SIG-M5 treated with dmso at 0.1 percent for 504 hours (cell line): Measurements from ENCODE around the gene WASHC2C.
"Not testable (repeated sequence)": the region's sequence is repeated elsewhere in the genome, so short reads cannot be mapped to it uniquely, and the experiment has no call there.

Experiments
- DNase-seq: peaks from one replicate; lab custom pipeline; 2025; ENCODE audit not compliant: unreplicated experiment; lab: John Stamatoyannopoulos, UW

WASHC2C gene

DNA sequence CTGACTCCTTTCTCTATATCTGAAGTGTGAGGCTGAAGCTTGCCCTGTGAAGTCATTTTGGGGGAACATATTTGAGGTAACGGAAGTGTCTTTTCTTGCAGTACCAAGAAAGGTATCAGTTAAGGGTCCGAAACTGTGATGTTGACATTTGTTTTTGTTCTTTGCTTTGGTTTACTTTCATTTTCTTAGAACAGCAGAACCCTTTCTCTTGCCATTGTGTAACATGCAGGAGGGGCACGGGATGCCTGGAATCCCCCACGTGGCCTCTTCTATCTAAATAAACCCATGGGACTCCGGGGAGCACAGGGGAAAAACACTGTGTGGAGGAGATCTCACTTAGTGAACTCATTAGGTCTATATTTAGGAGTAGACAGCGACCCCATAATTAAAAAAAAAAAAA lies 34.6 kb downstream of the WASHC2C start:
- not testable (repeated sequence) for DNase-seq

DNA sequence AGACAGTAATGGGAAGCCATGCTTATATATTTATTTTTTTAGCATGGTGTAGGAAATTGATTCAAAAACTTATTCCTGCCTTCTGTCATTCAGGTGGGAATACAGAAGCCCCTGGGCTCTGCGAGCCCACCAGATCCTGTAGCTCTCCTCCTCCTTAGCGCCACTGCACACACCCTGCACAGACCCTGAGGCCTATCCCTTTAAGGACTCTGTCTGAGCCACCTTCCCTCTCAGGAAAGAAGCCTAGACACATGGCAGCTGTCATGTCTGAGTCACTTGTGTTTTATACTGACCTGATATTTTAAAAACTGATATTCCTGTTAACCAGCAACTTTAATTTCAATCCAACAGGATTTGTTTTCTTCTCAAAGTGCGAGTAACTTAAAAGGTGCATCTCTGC lies 36.0 kb downstream of the WASHC2C start:
- not testable (repeated sequence) for DNase-seq

DNA sequence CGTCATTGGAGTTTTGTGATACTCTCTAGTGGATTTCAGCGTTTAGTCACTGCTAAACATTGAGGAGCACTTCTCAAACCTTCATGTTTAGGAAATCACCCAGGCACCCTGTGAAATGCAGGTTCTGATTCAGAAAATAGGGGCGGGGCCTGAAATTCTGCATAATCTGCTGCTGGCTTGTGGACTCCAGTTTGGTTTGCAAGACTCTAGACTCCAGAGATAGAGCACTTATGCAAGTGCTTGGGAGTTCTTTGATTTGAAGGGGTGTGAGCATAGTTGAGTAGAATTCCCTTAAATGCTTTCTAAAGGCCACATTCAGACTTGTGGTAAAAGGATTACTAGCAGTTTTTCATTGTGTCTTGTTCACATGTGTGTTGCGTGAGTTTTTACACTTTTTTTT lies 41.3 kb downstream of the WASHC2C start:
- DNase-seq, result not testable (repeated sequence)

DNA sequence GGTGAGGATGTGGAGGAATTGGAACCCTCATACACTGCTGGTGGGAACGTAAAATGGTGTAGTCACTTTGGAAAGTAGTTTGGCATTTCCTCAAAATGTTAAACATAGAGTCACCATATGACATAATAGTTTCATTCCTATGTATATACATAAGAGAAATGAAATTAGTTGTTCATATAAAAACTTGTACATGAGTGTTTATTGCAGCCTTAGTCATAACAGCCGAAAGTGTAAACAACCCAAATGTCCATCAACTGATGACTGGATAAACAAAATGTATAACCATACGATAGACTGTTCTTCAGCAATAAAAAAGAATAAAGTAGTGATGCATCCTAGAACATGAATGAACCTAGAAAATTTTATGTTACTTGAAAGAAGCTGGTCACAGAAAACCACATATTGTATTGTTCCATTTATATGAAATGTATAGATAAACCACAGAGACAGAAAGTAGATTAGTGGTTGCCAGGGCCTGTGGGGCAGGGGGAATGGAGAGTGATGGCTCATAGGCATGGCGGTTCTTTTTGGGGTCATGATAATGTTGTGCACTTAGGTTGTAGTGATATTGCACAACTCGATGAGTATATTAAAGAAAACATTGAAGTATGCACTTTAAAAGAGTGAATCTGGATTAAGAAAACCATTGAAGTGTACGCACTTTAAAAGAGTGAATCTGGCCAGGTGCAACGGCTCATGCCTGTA lies 44.8 kb downstream of the WASHC2C start:
- DNase-seq, result not testable (repeated sequence)

DNA sequence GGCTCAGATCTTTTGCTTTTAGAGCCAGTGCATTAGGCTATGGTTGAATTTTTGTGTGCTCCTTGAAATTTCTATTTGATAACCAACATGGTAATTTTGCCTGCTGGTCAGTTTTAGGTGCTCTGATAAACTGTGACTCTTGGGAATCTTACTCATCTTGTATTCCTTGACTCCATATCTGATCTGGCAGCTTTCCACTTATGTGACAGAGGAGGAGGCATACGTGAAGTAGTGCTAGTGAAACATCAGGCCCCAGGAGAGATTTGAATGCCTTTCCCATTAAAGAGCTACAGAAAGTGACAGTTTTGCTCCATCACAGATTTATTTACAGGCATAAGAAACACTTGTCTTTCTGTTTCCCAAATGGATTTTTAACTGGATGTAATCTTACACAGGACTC lies 59.2 kb downstream of the WASHC2C start:
- not testable (repeated sequence) for DNase-seq

DNA sequence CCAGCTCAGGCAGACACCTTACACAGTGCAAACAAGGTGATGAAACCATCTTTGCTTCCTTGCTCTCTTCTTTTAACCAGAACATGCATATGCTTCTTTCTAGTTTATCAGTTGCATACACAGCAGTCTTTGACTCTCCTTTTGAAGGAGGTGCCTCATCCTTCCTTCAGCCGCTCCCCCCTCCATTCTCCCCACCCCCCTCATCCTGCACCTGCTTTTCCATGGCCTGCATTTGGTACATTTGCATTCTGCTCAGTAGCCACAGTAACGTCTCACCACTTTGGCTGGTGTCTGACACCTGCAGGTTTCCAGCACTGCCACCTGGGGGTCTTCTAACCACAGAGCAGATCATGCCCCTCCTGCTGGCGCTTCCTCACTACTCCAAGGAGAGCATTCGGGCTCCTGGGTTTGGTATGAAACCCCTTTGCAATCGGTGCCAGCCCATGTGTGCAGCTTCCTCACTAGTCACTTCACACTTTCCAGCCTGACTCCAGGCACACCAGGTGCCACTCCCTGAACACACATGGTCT lies 60.2 kb downstream of the WASHC2C start:
- not testable (repeated sequence) for DNase-seq

DNA sequence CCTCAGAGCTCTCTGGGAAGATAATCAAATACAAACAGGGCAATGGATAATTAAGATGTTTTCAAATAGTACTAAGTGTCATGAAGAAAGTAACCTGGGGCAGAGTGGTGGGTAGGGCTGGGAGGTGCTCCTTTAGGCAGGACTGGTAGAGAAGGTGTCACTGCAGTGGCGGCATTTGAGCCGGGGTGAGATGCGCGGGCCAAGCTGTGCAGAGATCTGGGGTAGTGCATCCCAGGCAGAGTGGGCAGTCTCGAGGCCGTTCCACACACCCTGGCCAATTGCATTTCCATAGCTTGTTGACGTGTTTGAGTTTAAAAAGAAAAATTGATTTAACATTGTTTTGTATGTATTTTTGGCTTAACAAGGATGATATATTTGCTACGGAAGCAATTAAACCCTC lies 62.9 kb downstream of the WASHC2C start:
- not testable (repeated sequence) for DNase-seq

DNA sequence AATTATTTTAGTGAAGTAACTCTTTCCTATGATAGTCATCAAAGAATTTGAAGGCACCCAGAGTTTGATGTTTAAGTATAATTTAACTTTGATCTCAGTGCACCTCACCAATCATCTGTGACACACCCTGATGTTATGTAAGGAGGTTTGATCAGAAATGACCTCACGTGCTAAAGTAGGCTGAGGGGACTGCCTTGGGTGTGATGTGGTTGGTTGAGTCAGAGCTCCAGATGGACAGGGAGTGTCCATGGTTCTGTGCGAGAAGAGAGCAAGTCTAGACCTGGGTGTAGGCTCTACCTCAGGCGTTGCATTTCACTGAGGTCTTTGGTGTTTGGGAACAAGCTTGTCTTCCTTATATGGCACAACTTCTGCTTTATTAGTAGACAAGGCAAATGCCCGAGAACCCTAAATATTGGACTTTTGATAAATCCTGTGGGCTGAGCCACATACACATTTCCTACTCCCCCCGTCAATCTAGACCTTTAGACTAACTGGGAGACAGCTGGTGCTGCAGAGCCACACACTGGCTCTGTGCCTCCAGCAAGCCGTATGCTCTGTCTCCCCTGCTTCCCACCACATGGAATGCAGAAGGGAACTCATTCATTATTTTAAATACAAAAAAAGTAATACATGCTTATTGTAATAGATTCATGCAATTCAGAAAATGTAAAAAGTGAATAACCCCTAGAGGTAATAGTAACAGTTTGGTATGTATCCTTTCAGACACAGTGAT lies 63.8 kb downstream of the WASHC2C start:
- DNase-seq, result not testable (repeated sequence)

DNA sequence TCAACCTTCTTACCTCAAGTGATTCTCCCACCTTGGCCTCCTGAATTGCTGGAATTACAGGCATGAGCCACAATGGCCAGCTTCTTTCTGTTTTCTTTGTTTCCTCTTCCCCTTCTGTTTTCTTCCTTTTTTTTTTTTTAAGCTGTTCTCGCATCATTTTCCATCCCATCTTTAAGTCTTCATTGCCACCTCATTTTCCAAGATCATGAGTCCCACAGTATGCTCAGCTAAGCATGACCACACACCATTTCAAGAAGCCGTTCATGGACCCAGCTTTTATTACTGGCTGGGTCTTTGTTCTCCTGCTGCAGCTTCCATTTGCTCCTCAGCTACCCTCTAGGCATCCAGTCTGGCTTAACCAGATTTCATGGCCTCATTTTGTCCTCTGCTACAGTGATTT lies 67.7 kb downstream of the WASHC2C start:
- not testable (repeated sequence) for DNase-seq

DNA sequence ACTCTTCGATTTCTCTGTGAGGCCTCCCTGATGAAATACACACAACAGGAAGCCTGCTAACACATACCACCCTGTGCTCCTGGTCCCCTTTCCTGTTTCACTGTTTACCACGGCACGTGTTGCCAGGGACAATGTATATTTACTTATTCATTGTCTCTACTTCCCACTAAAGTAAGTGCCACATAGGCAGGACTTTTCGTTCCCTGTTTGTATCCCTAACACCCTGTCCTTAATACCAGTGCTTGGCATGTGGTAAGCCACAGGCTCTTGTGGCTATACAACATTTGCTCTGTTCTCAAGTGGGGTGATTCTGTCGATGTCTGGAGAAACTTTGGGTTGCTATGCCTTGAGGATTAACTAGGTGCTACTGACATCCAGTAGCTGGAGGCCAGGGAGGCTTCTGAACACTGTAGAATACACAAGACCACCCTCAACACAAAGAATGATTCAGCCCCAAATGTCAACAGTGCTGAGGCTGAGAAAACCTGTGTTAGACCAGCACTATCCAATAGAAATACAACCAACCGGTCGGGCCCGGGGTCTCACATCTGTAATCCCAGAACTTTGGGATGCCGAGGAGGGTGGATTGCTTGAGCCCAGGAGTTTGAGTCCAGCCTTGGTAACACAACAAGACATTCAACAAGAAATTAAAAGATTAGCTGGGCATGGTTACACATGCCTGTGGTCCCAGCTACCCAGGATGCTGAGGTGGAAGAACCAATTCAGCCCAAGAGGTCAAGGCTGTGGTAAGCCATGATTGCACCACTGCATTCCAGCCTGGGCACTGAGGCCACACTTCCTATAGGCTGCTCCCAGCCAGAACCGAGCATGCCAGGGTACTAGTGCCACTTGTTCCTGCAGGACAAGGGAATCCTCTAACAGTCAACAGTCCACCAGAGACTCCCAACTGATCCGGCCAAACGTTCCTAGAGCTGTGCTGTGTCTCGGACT lies 76.3 kb downstream of the WASHC2C start:
- not testable (repeated sequence) for DNase-seq

DNA sequence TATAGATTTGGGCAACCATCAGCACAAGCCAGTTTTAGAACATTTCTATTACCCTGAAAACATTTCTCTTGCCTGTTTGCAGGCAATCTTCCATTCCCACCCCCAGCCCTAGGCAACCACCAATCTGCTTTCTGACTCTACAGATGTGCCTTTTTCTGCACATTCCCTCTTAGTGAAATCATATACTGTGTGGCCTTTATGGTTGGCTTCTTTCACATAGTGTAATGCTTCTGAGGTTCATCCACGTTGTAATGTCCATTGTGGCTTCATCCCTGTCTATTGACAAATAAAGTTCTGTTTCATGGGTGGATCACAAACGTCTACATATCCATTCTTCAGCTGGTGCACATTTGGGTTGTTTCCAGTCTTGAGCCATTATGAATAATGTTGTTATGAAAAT lies 77.9 kb downstream of the WASHC2C start:
- DNase-seq, result not testable (repeated sequence)

DNA sequence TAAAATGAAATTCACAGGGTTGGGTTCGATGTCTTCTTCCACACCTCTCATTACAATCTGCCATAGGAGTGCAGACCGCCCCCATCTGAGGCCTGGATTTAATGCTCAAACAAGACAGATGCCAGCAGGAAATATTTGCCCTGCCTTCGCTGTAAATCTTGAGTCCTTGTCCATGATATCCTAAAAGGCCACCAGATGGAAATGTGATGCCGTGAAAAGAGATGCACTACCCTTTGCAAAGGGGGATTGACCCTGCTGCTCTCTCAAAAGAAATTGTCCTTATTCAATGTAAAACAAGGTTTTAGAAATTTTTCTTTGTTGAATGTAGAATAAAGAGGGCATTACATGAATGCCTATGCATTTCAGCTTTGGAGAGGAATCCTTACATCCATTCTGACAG lies 82.8 kb downstream of the WASHC2C start:
- DNase-seq, result no peak

DNA sequence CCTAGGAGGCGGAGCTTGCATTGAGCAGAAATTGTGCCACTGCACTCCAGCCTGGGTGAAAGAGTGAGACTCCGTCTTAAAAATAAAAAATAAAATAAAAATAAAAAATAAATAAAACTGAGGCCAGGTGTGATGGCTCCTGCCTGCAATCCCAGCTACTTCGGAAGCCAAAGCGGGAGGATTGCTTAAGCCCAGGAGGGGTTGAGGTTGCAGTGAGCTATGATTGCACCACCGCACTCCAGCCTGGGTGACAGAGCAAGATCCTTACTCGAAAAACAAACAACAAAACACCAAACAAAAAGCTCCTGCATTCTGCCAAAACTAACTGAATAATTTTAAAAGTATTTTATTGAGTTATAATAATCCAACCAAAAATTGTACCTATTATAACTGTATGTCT lies 84.0 kb downstream of the WASHC2C start:
- DNase-seq, result no peak

DNA sequence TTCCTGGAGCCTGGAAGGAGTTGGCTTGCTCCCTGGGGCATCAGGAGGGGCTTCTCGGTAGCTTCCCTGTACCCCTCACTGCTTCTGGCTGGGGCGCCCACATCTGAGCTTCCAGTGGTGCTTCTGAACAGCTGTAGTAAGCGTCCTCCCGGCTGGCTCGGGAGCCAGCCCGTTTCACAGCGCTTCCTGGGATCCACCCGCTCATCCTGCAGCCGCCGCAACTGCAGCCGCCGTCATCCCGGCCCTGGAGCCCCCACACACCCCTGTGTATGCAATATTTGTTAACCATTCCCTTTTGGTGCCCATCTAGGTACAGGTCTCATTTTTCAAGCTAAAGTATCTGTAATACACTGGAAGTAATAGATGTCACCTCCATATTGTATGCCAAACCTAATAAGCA lies 85.9 kb downstream of the WASHC2C start:
- DNase-seq, result not testable (repeated sequence)

DNA sequence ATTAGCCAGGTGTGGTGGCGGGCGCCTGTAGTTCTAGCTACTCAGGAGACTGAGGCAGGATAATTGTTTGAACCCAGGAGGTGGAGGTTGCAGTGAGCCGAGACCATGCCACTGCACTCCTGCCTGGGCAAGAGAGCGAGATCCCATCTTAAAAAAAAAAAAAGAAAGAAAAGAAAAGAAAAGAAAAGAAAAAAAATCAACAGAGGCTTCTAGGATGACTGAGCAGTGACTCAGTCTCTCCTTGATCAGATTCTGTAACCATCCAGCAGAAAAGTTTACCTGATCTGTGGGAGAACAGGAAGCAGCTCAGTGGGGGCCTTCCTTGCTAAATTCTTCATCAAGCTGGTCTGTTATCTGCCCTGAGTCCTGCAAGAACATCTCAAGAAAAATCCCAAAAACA lies 87.1 kb downstream of the WASHC2C start:
- not testable (repeated sequence) for DNase-seq

DNA sequence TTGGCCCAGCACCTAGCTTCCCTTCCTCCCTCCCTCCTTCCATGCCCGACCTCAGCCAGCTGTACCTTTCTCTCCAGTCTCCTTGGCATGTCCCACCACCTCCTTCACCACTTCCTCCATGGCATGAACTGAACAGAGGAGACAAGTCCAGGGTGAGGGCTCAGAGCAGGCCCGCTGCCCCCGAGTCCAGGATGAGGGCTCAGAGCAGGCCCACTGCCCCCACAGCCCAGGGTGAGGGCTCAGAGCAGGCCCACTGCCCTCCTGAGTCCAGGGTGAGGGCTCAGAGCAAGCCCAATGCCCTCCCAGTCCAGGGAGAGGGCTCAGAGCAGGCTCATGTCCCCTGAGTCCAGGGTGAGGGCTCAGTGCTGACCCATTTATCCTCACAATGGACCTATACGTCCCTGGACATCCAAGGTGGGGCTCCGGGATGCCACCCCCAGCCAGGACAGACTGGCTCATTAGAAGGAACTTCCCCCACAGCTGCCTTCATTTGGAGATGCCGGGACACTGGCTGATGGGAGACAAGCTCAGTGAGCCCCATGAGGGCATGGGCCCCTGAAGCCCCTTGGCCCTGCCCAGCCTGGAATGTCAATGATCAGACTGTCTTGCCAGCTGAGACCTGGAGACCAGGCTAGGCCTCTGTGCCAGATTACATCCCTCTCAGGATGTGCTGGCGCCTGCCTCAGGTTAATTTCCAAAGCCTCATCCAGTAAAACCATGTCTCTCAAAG lies 90.2 kb downstream of the WASHC2C start:
- DNase-seq, result no peak

DNA sequence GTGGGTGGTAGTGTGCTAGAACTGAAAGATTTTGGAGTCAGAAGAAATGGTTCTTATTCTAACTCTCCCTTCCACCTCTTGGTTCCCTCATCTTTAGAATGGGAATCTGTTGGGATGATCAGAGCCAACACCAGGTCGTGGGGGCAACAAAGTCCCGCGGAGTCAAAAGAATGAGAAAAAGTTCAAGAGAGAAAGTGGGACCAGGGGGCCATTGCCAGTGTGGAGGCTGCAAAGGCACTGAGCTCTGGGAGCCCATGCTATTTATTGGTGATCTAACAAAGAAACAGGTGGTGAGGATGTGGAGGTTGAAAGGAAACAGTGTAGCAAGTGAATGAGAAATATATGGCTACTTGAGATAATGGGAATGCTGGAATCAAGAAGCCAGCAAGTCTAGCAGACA lies 90.8 kb downstream of the WASHC2C start:
- DNase-seq, result no peak

DNA sequence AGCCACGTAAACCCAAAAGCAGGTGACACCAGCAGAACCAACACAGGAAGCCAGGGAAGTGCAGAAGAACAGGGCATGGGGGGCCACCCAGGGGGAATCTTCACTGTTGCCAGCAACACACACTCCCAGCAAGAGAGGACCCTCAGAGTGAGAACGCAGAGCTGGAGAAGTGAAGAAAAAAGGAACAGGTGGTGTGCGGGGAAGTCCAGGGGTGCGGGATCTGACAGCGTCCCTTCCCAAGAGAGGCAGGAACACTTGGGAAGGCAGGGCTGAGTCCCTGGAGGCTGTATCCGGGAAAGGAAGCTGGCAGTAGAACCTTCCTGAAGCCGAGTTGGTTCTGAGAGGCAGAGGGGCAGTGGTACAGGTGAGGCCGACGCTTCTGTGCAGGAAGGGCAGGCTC lies 92.5 kb downstream of the WASHC2C start:
- no peak for DNase-seq

DNA sequence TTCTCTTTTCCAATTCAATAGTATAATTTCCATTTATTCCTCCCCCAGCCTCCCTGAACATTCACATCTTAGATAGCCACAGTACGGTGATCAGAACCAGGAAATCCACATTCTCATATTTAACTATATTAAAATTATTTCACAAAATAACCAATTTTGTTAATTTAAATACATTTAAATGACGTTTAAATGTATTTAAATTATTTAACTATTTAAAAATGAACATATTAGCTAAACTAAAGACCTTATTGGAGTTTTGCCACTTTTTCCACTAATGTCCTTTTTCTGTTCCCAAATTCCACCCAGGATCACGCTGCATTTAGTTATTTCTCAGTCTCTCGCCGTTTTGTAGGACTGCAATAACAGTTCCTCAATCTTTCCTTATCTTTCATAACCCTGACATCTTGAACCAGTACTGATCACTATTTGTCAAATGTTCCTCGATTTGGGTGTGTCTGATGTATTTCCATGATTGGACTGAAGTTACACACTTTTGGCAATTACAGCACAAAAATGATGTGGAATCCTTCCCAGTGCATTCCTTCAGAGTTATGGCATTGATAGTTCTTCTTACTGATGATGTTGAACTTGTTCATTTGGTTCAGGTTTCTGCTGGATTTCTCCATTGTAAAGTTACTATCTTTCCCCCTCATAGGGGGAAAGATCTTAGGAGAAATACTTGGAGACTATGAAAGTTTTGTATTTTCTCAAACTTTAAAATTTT lies 93.2 kb downstream of the WASHC2C start:
- DNase-seq, result not testable (repeated sequence)

DNA sequence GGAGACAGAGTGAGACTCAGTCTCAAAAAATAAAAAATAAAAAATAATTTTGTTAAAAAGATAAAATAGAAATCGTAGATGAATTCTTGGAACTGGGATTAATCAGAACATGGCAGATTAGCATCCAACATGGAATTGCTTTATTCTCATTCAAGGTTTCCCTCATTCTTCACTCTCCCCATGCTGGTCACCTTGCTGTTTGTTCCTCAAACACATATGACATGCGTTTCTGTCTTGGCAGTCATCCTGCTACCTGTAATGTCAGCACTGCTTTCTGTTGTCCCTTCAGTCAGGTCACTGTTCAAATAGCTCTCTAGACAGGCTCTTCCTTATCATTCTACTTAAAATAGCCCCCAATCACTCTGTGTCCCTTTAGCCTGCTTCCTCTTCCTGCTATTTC lies 95.9 kb downstream of the WASHC2C start:
- DNase-seq, result not testable (repeated sequence)
